ENCODE measurements around the gene DYNLT5. TPM values are rescaled to one million over a fixed set of nuclear protein-coding genes. Genes with fewer than 3 reads are reported as not detected.

Gene DYNLT5
- total RNA-seq, 1 experiment from 2014 or later: 1.3 TPM

DNA sequence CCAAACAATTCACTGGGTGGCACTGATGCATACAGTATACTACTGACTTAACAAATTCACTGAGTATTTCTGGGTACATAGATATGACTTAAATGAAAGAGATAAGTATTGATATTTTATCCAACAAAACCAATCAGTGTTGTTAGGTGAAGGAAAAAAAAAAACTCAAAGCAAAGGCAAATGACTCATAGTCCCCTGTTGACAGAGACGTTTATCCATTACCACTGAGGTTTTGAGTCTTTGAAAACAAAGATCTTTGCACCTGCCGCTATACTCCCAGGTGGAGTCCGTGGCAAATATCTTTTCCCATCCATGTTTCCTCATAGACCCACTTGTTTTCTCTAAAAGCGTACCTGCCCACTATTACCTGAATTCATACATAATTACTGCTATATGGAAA lies 18.4 kb downstream of the DYNLT5 start:
- TF ChIP-seq, protein P1, sequence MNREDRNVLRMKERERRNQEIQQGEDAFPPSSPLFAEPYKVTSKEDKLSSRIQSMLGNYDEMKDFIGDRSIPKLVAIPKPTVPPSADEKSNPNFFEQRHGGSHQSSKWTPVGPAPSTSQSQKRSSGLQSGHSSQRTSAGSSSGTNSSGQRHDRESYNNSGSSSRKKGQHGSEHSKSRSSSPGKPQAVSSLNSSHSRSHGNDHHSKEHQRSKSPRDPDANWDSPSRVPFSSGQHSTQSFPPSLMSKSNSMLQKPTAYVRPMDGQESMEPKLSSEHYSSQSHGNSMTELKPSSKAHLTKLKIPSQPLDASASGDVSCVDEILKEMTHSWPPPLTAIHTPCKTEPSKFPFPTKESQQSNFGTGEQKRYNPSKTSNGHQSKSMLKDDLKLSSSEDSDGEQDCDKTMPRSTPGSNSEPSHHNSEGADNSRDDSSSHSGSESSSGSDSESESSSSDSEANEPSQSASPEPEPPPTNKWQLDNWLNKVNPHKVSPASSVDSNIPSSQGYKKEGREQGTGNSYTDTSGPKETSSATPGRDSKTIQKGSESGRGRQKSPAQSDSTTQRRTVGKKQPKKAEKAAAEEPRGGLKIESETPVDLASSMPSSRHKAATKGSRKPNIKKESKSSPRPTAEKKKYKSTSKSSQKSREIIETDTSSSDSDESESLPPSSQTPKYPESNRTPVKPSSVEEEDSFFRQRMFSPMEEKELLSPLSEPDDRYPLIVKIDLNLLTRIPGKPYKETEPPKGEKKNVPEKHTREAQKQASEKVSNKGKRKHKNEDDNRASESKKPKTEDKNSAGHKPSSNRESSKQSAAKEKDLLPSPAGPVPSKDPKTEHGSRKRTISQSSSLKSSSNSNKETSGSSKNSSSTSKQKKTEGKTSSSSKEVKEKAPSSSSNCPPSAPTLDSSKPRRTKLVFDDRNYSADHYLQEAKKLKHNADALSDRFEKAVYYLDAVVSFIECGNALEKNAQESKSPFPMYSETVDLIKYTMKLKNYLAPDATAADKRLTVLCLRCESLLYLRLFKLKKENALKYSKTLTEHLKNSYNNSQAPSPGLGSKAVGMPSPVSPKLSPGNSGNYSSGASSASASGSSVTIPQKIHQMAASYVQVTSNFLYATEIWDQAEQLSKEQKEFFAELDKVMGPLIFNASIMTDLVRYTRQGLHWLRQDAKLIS (CRISPR knock-in tag; IDR thresholded peaks at IDR 0.05; ENCODE audit: borderline replicate concordance): no peak
- TF ChIP-seq, protein P2, sequence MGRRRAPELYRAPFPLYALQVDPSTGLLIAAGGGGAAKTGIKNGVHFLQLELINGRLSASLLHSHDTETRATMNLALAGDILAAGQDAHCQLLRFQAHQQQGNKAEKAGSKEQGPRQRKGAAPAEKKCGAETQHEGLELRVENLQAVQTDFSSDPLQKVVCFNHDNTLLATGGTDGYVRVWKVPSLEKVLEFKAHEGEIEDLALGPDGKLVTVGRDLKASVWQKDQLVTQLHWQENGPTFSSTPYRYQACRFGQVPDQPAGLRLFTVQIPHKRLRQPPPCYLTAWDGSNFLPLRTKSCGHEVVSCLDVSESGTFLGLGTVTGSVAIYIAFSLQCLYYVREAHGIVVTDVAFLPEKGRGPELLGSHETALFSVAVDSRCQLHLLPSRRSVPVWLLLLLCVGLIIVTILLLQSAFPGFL (CRISPR knock-in tag; IDR thresholded peaks at IDR 0.05; ENCODE audit: borderline replicate concordance): no peak
- TF ChIP-seq, protein P3, sequence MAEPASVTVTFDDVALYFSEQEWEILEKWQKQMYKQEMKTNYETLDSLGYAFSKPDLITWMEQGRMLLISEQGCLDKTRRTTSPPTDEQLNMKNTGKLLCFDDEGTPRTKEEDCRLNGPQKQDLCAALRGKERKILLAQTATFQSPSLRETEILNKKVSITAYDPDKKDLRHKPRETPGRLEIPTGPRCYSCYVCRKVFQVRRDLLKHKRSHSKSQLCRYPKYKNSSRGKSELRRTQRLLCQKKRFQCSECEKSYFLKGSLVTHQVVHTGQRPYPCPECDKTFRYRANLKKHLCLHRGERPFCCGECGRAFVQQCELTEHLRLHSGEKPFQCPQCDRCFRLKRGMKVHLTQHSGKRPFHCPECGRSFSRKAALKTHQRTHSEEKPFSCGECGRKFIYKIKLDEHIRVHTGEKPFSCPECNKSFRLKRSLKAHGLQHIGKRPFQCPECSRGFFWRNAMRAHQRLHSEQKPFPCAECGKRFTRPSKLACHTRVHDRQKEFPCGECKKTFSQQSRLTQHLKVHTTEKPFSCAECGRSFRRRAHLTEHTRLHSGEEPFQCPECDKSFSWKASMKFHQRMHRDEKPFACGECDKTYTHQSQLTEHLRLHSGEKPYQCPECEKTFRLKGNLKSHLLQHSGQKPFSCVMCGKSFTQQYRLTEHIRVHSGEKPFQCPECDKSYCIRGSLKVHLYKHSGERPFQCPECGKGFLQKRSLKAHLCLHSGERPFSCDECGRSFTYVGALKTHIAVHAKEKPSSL (CRISPR knock-in tag; conservative IDR thresholded peaks at IDR 0.05): no peak
- TF ChIP-seq CREM (CRISPR knock-in tag; IDR thresholded peaks at IDR 0.05): no peak
- no peak for TF ChIP-seq ZNF396 (CRISPR knock-in tag; IDR thresholded peaks at IDR 0.05; ENCODE audit: borderline replicate concordance)
- TF ChIP-seq, protein P4, sequence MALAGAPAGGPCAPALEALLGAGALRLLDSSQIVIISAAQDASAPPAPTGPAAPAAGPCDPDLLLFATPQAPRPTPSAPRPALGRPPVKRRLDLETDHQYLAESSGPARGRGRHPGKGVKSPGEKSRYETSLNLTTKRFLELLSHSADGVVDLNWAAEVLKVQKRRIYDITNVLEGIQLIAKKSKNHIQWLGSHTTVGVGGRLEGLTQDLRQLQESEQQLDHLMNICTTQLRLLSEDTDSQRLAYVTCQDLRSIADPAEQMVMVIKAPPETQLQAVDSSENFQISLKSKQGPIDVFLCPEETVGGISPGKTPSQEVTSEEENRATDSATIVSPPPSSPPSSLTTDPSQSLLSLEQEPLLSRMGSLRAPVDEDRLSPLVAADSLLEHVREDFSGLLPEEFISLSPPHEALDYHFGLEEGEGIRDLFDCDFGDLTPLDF (CRISPR knock-in tag; IDR thresholded peaks at IDR 0.05): no peak
- no peak for TF ChIP-seq SMAD4 (CRISPR knock-in tag; IDR thresholded peaks at IDR 0.05)
- no peak for TF ChIP-seq SP1 (CRISPR knock-in tag; conservative IDR thresholded peaks at IDR 0.05)
- TF ChIP-seq, protein P5, sequence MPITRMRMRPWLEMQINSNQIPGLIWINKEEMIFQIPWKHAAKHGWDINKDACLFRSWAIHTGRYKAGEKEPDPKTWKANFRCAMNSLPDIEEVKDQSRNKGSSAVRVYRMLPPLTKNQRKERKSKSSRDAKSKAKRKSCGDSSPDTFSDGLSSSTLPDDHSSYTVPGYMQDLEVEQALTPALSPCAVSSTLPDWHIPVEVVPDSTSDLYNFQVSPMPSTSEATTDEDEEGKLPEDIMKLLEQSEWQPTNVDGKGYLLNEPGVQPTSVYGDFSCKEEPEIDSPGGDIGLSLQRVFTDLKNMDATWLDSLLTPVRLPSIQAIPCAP (CRISPR knock-in tag; IDR thresholded peaks at IDR 0.05): no peak
- TF ChIP-seq, protein P6, sequence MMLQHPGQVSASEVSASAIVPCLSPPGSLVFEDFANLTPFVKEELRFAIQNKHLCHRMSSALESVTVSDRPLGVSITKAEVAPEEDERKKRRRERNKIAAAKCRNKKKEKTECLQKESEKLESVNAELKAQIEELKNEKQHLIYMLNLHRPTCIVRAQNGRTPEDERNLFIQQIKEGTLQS (CRISPR knock-in tag; conservative IDR thresholded peaks at IDR 0.05): no peak
- TF ChIP-seq EMX1 (CRISPR knock-in tag; IDR thresholded peaks at IDR 0.05): no peak
- no peak for TF ChIP-seq ZNF416 (CRISPR knock-in tag; IDR thresholded peaks at IDR 0.05)
- TF ChIP-seq ZNF219 (CRISPR knock-in tag; IDR thresholded peaks at IDR 0.05; ENCODE audit: borderline replicate concordance): no peak
- TF ChIP-seq SOX15 (CRISPR knock-in tag; IDR thresholded peaks at IDR 0.05): no peak
- no peak for ATAC-seq

DNA sequence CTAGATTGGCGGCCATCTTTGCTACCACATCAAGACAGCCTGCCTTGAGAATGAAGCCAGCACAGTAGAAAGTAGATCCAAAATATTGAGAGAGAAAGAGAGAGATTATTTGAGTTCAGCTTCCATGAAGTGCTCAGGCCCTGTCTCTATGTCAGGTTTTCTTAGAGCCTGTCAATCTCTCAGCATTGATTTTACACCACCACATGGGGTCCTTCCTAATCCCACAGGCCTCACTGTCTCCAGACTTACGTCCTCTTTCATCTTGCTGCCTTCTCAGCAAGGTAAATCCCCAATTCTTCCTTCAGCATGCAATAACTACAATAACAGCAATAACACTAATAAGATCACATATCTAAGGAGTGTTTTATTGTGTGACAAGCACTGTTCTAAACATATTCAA lies 21.0 kb downstream of the DYNLT5 start:
- ATAC-seq: no peak
- no peaks in the 10 kb centered on the region for H3K4me1 Mint-ChIP-seq
- no peak overlapping the region for H3K27ac Mint-ChIP-seq
- ChIA-PET CTCF (no interaction called here), POLR2A (no interaction called here)
- H3K27me3 Mint-ChIP-seq (ENCODE audit: low read depth): no peaks in the 10 kb centered on the region
- no peak overlapping the region for H3K4me3 Mint-ChIP-seq
- no peaks in the 10 kb centered on the region for H3K36me3 Mint-ChIP-seq
- DNase-seq (ENCODE audit: low spot score): no peak
- H3K9me3 Mint-ChIP-seq: no peaks in the 10 kb centered on the region
- TF ChIP-seq RELA (CRISPR knock-in tag; IDR thresholded peaks at IDR 0.05; ENCODE audit: borderline replicate concordance) (no peak), ELF4 (CRISPR knock-in tag; IDR thresholded peaks at IDR 0.05; ENCODE audit: low read depth) (no peak), ZNF121 (CRISPR knock-in tag; IDR thresholded peaks at IDR 0.05) (no peak), NR2C2 (CRISPR knock-in tag; IDR thresholded peaks at IDR 0.05) (no peak), ZNF317 (CRISPR knock-in tag; IDR thresholded peaks at IDR 0.05; ENCODE audit: borderline replicate concordance, low read depth) (no peak), FOXJ3 (CRISPR knock-in tag; IDR thresholded peaks at IDR 0.05; ENCODE audit: borderline replicate concordance) (no peak), KAT7 (CRISPR knock-in tag; IDR thresholded peaks at IDR 0.05; ENCODE audit: borderline replicate concordance) (no peak)
- TF ChIP-seq, protein P7, sequence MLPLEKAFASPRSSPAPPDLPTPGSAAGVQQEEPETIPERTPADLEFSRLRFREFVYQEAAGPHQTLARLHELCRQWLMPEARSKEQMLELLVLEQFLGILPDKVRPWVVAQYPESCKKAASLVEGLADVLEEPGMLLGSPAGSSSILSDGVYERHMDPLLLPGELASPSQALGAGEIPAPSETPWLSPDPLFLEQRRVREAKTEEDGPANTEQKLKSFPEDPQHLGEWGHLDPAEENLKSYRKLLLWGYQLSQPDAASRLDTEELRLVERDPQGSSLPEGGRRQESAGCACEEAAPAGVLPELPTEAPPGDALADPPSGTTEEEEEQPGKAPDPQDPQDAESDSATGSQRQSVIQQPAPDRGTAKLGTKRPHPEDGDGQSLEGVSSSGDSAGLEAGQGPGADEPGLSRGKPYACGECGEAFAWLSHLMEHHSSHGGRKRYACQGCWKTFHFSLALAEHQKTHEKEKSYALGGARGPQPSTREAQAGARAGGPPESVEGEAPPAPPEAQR (CRISPR knock-in tag; IDR thresholded peaks at IDR 0.05): no peak
- TF ChIP-seq, protein P8, sequence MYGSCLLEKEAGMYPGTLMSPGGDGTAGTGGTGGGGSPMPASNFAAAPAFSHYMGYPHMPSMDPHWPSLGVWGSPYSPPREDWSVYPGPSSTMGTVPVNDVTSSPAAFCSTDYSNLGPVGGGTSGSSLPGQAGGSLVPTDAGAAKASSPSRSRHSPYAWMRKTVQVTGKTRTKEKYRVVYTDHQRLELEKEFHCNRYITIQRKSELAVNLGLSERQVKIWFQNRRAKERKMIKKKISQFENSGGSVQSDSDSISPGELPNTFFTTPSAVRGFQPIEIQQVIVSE (CRISPR knock-in tag; IDR thresholded peaks at IDR 0.05; ENCODE audit: borderline replicate concordance): no peak

More for the DNA sequence above, 18.4 kb downstream of the DYNLT5 start:
- Mint-ChIP-seq H3K27ac (no peak overlapping the region), H3K4me3 (no peak overlapping the region), H3K4me1 (no peaks in the 10 kb centered on the region), H3K36me3 (no peaks in the 10 kb centered on the region), H3K27me3 (ENCODE audit: low read depth) (no peaks in the 10 kb centered on the region), H3K9me3 (no peaks in the 10 kb centered on the region)
- CTCF ChIA-PET: no interaction called here
- no peak for DNase-seq (ENCODE audit: low spot score)
- POLR2A ChIA-PET: no interaction called here

Data from WTC11 (cell line).